D341Med (cell line): Measurements from ENCODE around the gene ZC3H11A.
A peak's percentile ranks its signal among the peaks of the same experiment; 100 is the strongest.
"Not testable (repeated sequence)": the region's sequence is repeated elsewhere in the genome, so short reads cannot be mapped to it uniquely, and the experiment has no call there.

Experiments used
- DNase-seq: peaks from one replicate; pipeline ENCODE4 v3.0.0; 2012; ENCODE audit warnings: low spot score

The ZC3H11A gene

DNA sequence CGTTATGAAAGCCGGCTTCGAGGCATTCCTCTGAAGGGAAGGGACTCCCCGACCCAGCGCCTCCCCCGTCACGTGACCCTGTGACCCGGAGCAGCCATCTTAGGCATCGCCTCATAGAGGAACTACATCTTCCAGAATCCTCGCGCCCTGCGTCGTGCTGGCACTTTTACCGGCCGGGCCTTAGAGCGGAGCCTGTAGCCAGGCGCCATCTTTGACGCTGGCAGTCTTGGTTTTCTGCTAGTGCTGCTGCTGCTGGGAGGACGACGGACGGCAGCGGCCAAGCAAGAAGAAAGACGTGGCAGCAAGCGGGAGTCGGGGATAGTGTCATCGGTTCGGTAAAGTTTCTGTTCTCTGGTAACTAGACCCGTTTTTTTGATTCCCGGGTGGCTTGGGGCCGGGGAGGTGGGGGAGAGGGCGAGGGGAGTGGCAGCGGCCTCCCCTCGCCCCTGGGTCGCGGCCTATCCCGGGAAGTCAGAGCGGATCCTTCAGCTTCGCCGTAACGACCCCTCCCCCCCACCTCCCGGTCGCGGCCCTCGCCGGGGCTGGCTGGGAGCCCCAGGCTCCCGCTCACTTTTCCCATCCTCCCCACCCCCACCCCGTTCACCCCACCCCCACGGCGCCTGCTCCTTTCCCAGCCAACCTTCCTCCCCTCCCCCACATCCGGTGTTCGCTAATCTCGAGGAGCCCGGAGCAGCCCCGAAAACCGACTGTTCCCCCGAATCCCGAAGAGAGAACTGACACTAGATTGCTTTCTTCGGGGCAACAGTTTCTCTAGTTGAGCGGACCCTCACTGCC, at the start of gene ZC3H11A, which contains the start of gene ZBED6:
TSS of gene ZC3H11A (plus strand) at position 183 of the 795 bp plus-strand sequence. CDS start 21,448 bp downstream, outside the sequence.
TSS of gene ZBED6 (plus strand) at position 183 of the 795 bp plus-strand sequence. CDS start 1,900 bp downstream, outside the sequence.
- DNase-seq, result peak; percentile 96

DNA sequence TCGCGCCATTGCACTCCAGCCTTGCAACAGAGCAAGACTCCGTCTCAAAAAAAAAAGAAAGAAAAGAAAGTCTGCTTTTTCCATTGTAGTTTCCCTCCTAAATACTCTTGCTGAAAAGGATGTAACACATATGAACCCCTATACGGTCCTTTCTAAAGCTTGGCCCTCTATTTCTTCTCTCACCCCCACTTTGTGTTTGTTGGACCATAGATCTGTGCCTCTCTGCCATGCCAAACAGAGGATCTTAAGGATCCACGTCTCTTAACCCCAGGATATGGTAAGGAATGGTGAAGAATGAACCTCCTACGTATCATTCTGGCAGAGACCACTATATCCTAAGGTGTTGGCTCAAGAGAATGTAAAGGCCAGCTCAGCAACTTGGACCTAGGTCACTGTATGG, 49.1 kb upstream of the ZC3H11A start:
- DNase-seq, result no peak

DNA sequence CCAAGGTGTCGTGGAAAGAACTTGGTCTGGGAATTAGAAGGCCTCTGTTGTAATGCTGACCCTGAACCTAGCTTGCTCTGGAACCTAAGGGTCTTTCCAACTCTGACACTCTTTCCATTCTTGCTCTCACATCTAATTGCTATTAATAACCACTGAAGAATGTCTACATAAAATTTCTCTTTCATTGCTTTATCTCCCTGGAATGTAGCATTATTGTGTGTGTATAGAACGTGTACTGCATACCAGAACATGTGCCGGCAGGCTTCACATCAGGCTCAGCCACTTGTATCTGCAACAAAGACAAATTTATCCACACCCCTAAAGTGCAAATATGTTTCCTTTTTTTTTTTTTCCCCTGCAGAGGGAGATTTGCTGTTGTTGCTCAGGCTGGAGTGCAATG, 44.4 kb upstream of the ZC3H11A start:
- no peak for DNase-seq

DNA sequence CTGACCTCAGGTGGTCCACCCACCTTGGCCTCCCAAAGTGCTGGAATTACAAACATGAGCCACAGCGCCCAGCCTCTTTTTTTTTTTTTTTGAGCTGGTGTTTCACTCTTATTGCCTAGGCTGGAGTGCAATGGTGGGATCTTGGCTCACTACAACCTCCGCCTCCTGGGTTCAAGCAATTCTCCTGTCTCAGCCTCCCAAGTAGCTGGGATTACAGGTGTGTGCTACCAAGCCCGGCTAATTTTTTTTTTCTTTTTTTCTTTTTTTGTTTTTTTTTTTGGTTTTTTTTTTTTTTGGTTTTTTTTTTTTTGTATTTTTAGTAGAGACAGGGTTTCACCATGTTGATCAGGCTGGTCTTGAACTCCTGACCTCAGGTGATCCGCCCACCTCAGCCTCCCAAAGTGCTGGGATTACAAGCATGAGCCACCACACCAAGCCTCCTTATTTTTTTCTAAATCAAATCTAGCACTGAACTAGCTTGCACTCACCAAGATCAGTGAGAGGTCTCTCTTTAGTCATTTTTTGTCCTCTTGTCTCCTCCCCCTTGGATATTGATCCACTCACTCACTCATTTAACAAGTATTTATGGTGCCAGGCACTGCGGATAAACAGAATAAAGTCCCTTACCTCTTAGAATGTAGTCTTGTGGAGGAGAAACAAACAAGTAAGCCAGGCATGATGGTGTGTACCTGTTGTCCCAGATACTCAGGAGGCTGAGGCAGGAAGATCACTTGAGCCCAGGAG, 43.6 kb upstream of the ZC3H11A start:
- not testable (repeated sequence) for DNase-seq

DNA sequence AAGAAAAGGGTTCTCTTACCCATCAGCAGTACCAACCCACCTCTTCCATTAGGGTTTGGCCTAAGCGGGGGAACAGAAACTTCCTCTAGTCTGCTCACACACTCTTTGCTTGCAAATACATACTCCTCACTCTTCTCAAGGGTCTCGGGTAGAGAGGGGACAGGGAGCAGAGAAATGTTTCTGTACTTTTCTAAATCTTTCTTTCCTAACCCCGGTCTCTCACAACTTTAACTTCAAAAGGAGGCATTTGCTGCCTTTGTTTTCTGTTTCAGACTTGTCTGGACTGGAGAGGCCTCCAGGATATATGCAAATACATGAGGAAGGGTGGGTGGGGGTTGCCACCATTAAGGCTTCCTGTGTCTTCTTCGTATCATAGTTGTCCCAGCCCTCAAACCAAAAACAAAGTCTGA, 41.0 kb upstream of the ZC3H11A start:
- no peak for DNase-seq

DNA sequence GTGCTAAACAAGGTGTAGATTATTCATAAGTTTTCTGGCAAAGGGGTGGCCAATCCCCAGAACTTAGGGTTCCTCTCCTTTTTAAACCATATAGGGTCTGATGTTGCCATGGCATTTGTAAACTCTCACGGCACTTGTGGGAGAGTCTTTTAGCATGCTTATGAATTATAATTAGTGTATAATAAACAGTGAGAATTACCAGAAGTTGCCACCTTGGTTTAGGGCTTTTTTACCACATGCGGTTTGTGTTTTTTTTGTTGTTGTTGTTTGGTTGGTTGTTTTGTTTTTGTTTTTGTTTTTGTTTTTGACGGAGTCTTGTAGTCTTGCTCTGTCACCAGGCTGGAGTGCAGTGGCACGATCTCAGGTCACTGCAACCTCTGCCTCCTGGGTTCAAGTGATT, 39.4 kb upstream of the ZC3H11A start:
- DNase-seq, result no peak

DNA sequence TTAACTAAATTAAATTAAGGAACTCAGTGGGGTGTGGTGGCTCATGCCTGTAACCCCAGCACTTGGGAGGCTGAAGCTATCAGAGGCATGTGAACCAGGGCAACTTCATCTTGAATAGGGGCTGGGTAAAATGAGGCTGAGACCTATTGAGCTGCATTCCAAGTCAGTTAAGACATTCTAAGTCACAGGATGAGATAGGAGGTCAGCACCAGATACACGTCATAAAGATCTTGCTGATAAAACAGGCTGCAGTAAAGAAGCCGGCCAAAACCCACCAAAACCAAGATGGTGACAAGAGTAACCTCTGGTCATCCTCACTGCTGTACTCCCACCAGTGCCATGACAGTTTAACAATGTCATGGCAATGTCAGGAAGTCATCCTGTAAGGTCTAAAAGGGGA, 36.7 kb upstream of the ZC3H11A start:
- not testable (repeated sequence) for DNase-seq

DNA sequence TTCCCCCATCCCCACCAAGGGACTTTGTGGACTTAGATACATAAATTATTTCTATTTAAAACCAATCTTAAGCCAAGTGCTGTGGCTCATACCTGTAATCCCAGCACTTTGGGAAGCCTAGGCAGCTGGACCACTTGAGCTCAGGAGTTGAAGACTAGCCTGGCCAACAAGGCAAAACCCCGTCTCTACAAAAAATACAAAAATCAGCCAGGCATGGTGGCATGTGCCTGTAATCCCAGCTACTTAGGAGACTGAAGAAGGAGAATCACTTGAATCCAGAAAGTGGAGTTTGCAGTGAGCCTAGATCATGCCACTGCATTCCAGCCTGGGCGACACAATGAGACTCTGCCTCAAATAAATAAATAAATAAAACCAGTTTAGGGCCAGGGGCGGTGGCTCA, 34.9 kb upstream of the ZC3H11A start:
- DNase-seq, result no peak

DNA sequence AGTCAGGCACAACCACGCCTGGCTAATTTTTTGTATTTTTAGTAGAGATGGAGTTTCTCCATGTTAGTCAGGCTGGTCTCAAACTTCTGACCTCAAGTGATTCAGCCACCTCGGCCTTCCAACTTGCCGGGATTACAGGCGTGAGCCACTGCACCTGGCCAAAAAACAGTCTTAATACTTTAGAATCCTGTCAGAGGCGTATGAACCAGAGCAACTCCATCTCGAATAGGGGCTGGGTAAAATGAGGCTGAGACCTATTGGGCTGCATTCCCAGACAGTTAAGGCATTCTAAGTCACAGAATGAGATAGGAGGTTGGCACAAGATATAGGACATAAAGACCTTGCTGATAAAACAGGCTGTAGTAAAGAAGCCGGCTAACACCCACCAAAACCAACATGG, 33.5 kb upstream of the ZC3H11A start:
- DNase-seq, result not testable (repeated sequence)

DNA sequence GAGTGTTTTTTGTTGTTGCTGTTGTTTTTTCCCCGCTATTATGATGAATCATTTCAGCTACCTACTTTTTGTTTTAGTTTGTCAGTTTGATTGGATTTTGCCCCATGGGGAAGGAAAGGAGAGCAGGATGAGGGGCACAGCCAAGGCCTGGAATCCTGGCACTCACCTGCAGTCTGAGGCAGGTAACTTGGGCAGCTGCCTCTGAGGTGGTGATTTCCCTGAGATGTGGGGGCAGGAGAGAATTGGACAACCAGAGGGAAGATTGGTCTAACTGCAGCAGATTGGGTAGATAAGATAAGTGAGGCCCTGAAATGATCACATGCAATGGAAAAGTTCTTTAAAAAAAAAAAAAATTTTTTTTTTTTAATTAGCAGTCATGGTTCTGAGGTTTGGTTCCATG, 31.9 kb upstream of the ZC3H11A start:
- DNase-seq, result no peak

DNA sequence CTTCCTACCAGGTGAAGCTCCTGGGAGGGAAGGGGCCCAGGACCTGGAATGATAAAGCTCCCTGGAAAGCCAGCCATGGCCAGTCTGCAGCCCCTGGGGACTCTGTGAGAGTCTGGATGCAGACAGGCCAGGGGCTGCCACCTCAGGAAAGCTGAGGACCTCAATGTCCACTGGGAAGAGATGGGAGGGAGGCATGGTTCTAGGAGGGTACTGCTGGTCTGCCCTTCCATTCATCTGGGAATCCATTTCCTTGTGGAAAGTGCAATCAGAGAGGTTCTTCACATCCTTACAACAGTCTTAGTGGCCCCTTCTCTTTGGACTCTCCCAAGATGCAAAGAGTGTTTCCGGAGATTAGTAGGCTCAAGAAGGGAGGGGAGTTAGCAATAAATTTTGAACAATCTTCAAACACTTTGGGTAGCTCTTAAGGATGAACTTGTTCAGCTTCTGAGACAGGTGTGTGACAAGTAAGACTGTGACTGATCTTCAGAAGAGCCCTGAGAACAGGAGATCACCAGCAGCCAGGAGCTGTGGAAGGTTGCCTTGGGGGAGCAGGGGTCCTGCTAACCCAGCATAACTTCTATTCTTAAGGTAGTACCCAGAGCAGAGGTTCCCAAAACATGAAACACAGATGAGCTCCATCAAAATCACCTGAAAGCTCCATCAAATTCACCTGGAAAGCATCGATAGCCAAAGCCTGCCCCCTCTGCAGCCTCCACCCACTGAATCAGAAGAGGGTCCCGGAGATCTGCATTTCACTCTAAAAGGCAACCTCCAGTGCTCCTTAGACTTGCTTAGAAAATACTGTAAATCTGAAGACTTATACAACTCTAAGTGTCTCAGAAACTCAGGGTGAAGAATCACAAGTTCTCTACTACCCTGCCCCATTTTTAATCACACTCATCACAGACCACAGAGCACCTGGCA, 31.1 kb upstream of the ZC3H11A start:
- DNase-seq, result no peak

DNA sequence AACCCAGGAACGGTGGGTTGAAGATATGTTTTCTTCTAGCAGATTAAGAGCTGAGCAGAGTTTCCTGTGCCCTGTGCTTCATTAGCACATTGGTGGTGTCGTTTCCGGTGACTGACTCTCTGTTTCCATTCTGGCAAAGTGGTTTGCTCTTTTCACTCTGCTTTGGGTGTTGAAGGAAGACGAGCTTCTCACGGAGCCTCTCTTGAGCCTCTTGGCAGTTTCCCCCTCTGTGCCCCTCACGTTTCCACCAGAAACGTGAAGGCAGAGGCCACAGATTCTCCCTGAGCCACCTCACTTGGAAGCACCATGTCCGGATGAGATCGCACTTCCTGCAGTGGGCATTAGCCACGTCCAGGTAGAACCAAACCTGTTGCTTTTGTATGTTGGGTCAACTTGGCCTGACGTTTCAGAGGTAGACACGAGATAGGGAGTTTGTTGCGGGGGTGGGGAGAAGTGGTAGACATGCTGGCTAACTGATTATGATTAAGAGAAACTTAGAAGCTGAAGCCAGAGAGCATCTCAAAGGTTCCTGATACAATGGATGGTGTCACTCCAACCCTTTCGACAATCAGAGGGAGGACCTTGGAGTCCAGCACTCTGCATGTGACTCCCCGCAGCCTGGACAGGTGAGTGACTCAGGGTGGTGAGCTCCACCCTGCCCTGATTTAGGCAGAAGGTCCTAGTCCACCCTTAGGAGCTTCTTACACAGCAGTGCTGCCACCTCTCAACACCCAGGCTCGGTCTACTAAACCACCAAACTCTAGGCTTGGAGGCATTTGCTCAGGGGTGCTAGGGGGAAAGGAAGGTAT, 30.2 kb upstream of the ZC3H11A start, which contains the start of gene LAX1:
TSS of gene LAX1 (plus strand) at position 155 of the 809 bp plus-strand sequence. CDS start at position 538, 383 bp downstream.
- no peak for DNase-seq

DNA sequence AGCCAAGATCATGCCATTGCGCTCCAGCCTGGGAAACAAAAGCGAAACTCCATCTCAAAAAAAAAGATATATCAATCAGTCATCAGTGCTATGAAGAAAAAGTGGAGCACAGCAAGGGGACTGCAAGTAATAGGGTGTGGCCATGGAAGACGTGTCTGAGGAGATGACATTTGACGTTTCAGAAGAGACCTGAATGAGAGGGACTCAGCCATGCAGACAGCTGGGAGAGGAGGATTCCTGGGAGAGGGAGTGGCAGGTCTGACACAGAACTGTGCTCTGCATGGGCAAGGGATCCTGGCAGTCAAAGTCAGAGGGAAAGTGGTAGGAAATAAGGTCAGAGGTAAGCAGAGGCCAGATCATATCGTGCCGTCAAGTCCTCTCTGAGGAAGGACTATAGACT, 27.2 kb upstream of the ZC3H11A start:
- no peak for DNase-seq

DNA sequence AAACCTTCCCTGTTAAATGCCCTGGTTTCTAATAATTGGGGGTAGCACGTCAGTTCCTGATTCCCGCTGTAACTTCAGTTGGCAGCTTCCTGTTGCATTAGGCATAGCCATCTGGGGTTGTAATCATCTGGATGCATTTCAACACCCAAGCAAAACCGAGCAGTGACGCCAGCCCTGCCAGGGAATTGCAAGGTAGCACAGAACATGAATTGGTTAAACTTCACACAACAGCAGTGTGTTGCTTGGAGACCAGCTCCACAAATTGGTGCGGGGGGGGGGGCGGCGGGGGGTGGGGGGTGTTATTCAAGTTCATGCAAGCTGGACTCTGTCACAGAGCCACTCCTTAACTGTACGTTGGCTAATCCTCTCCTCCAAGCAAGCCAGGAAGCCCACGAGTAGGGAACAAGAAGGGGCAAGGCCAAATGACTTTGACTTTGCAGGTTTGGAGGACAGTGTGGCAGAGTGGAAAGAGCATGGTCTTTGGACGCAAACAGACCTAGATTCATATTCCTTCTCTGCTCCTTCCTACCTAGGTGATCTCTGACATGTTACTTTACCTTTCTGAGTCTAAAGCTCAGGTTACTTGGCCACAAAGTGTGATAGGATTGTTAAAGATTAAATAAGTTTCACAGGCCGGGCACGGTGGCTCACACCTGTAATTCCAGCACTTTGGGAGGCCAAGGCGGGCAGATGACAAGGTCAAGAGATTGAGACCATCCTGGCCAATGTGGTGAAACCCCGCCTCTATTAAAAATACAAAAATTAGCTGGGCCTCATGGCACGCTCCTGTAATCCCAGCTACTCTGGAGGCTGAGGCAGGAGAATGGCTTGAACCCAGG, 25.7 kb upstream of the ZC3H11A start:
- DNase-seq, result peak; percentile 48

DNA sequence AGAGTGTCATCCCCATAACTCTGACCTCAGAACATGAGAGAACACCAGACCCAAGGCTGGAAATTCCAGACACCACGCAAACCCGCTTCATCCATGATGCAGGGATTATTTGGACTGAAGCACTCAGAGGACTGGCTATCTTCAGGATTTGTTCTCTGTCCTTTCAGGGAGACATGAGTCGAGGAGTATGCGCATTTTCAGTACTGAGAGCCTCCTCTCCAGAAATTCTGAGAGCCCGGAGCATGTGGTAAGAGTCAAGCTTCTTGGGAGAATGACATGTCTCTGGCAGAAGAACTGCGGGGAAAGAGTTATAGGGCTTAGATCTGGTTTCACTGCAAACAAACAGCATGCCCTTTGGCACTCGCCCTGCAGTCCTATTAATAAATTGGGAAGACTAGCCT, 23.5 kb upstream of the ZC3H11A start:
- no peak for DNase-seq

DNA sequence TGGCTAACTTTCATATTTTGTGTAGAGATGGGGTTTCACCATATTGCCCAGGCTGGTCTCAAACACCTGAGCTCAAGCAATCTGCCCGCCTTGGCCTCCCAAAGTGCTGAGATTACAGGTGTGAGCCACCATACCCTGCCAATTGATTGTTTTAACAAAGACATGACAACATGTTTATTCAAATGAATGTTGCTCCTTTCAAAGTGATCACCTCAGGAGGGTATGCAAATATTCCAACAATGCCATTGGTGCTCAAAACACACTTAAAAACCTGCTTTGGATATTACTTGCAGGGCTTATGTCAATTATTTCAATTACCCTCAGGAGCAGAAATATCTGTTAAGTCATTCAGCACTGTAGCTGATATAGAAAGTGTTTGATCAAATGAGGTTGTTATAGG, 22.6 kb upstream of the ZC3H11A start:
- DNase-seq, result no peak

DNA sequence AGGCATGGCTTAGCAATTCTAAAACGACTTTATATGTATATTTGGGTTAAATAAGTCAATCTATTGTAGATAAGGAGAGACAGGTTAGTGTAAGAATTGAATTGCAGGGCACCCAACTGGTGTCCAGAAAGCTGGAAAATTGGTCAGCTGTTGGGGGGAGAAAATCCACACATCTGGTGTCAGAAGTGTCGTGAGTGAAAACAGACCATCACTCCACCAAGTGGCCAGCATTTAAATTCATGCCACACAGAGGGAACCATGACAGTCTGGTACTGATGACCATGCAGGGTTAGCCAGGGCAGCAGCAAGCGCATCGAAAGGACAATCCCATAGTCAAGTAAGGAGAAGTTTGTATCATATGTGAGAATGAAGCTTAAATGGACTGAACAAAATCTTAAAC, 18.8 kb upstream of the ZC3H11A start:
- no peak for DNase-seq

DNA sequence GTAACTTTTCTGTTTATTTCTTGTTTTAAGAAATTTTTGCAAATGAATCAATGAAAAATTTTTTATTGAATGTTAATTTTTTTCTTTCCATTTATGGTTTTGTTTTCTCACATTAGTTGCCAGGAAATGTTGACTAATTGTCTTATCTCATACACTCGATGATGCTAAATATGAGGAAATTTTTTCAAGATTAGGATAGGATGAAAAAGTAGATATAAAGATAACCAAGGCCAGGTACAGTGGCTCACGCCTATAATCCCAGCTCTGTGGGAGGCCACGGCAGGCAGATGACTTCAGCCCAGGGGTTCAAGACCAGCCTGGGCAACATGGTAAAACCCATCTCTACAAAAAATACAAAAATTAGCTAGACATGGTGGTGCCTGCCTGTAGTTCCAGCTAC, 17.8 kb upstream of the ZC3H11A start:
- no peak for DNase-seq

DNA sequence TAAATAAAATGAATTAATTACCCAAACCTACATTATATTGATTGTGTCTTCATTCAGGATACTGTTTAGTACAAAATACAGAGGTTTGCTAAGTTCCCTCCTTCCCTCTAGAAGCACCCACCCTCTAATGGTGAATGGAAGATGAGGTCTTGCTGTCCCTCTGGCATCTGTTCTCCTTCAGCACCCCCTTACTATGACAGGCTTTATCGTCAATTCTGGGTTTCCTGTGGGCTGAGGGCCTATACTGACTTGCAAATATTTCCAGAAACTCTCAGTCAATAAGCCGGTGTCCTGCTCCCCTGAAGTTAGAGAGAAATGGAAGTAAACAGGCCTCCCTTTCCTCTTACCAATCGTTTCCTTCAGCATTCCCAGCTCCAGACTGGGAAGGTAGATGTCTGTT, 17.3 kb upstream of the ZC3H11A start:
- DNase-seq, result no peak

DNA sequence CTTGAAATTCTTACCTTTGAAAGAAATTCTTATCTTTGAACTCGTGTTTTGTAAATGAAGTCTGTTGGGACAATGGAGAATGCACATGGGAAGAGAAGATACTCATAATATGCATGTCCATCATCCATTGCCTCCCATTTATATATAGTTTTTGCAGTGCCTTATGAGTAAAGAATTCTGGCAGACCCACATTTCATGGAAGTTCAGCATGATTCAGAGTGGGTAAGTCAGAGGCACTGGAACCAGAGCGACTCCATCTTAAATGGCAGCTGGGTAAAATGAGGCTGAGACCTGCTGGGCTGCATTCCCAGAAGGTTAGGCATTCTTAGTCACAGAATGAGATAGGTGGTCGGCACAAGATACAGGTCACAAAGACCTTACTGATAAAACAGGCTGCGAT, 16.6 kb upstream of the ZC3H11A start:
- DNase-seq, result no peak
